Brain microvascular endothelial cell (primary cell): Measurements from ENCODE around the gene SEMA3A.

Experiments
- DNase-seq: peaks from one replicate; pipeline ENCODE4 v3.0.0-alpha.2; 2020
- H3K27ac ChIP-seq: fragments of 250-450 bp; sonication (Bioruptor Pico); 2 replicates; pipeline ENCODE4 v1.5.1; 2020; ENCODE audit warnings: mild to moderate bottlenecking, moderate library complexity
- H3K27me3 ChIP-seq: fragments of 250-450 bp; sonication (Bioruptor Pico); replicated peaks from 2 replicates; pipeline ENCODE4 v1.5.1; 2020; ENCODE audit warnings: mild to moderate bottlenecking
- H3K36me3 ChIP-seq: fragments of 250-450 bp; sonication (Bioruptor Pico); replicated peaks from 2 replicates; pipeline ENCODE4 v1.5.1; 2020; ENCODE audit warnings: mild to moderate bottlenecking
- H3K4me3 ChIP-seq: 2 replicates; pipeline ENCODE4 v1.5.1; 2011; ENCODE audit warnings: low read depth, mild to moderate bottlenecking, control low read depth, low read length, moderate library complexity
- in situ Hi-C: cut with HindIII; loops from 2 replicates; pipeline ENCODE4 v1.10.0; 2017; ENCODE audit warnings: low sequenced_read_pairs, low pct_ligation_motif_present
- TF ChIP-seq, protein P1 (sequence below): IDR thresholded peaks from 2 replicates; pipeline ENCODE4 v1.5.1; 2011; ENCODE audit warnings: low read depth, mild to moderate bottlenecking, moderate library complexity, low read length, control low read depth, inconsistent platforms; ENCODE audit errors: missing control alignments

The SEMA3A gene

DNA sequence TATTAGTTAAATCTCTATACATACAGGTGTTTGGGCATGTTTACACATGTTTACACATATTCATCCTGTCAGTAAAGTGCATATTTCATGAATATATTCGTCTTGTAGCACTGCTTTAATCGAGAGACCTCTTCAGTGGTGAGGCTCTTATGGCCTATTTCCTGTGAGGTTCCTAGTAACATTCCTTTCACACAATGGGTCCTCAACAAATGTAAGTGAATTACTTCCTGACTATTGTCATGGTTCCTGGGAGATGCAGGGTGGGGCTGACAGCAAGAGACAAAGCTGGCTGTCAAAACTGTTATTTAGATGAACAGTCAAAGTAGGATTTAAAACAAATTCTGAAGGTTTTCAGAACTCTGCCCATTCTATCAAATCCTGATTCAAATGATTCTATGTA is 12.4 kb upstream of the SEMA3A start:
- no peak for DNase-seq
- no peak overlapping the region for H3K4me3 ChIP-seq
- H3K27ac ChIP-seq, result no peak overlapping the region
- no peaks in the 10 kb centered on the region for H3K27me3 ChIP-seq
- TF ChIP-seq, protein P1, sequence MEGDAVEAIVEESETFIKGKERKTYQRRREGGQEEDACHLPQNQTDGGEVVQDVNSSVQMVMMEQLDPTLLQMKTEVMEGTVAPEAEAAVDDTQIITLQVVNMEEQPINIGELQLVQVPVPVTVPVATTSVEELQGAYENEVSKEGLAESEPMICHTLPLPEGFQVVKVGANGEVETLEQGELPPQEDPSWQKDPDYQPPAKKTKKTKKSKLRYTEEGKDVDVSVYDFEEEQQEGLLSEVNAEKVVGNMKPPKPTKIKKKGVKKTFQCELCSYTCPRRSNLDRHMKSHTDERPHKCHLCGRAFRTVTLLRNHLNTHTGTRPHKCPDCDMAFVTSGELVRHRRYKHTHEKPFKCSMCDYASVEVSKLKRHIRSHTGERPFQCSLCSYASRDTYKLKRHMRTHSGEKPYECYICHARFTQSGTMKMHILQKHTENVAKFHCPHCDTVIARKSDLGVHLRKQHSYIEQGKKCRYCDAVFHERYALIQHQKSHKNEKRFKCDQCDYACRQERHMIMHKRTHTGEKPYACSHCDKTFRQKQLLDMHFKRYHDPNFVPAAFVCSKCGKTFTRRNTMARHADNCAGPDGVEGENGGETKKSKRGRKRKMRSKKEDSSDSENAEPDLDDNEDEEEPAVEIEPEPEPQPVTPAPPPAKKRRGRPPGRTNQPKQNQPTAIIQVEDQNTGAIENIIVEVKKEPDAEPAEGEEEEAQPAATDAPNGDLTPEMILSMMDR, result no peak
- in situ Hi-C loops, result no loop called here
- H3K36me3 ChIP-seq, result no peaks in the 10 kb centered on the region

GRCh38 chr7:84204655-84205054 is 10.1 kb upstream of the SEMA3A start:
- no peaks in the 10 kb centered on the region for H3K27me3 ChIP-seq
- TF ChIP-seq, protein P1, result no peak
- H3K4me3 ChIP-seq, result no peak overlapping the region
- H3K36me3 ChIP-seq, result no peaks in the 10 kb centered on the region
- peak; percentile 25 for DNase-seq
- in situ Hi-C loops, result no loop called here
- H3K27ac ChIP-seq, result no peak overlapping the region

DNA sequence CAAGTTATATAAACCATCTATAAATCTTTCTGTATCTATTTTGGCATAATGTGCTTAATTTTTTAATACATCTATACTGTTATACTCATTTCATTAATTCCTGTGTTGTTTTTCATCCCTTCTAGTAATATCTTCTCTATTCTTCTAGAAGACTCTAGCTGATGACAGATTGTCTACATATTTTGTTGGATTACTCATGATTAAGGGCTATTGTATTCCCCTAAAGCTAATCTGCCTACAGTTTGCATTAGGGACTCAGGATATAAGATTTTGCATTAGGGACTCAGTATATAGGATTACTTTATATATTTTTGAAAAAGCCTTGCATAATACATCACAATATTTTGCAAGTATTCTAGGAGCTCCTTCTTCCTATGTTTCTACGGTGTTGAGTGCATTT is 8.3 kb upstream of the SEMA3A start:
- DNase-seq, result no peak
- Histone ChIP-seq H3K27ac (no peak overlapping the region), H3K27me3 (no peaks in the 10 kb centered on the region), H3K4me3 (no peak overlapping the region), H3K36me3 (no peaks in the 10 kb centered on the region)
- TF ChIP-seq, protein P1, result no peak
- in situ Hi-C loops, result no loop called here

- TF ChIP-seq, protein P1, result no peak
- in situ Hi-C loops, result no loop called here
- Histone ChIP-seq H3K36me3 (no peaks in the 10 kb centered on the region), H3K4me3 (no peak overlapping the region), H3K27me3 (no peaks in the 10 kb centered on the region), H3K27ac (no peak overlapping the region)
- no peak for DNase-seq
Measured at GRCh38 chr7:84200859-84201258, 6.3 kb upstream of the SEMA3A start.

DNA sequence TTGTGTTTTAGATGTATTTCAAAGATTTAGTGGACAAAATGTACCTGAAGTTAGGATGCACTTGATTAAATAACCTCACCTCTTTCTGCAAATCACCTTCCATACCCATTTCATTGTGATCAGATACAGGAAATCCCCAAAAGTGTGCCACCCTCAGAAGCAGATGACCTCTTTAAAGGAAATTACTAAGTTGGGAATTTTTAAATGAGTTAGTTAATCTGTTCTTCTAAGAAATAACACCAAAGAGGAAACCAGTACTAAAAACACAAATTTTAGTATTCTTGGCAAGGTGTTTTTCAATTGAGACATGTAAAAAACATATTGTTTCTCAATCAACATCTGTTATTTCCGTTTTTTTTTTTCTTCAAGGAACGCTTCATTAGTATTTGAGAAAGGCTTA is 4.6 kb upstream of the SEMA3A start:
- H3K27me3 ChIP-seq, result no peaks in the 10 kb centered on the region
- H3K27ac ChIP-seq, result no peak overlapping the region
- no peaks in the 10 kb centered on the region for H3K36me3 ChIP-seq
- no peak for DNase-seq
- TF ChIP-seq, protein P1, result no peak
- in situ Hi-C loops, result no loop called here
- H3K4me3 ChIP-seq, result no peak overlapping the region

- no peaks in the 10 kb centered on the region for H3K27me3 ChIP-seq
- peak overlapping the region; percentile 18 for H3K4me3 ChIP-seq
- no peak overlapping the region for H3K27ac ChIP-seq
- in situ Hi-C loops, result no loop called here
- no peaks in the 10 kb centered on the region for H3K36me3 ChIP-seq
- no peak for DNase-seq
- TF ChIP-seq, protein P1, result no peak
Measured at GRCh38 chr7:84196084-84196503, 1.5 kb upstream of the SEMA3A start.
